HepG2 (cell line): ENCODE measurements around the gene NDE1.

Experiments
- BORCS8-MEF2B ChIP-seq: sonication (generic); formaldehyde crosslinking; IDR thresholded peaks from 2 replicates; pipeline ENCODE4 v1.8.0; 2022; ENCODE audit warnings: mild to moderate bottlenecking, missing genetic modification reagents
- CCAR2 ChIP-seq: fragments of 200-400 bp; formaldehyde crosslinking; optimal IDR thresholded peaks from 2 replicates; pipeline ENCODE3; 2018; ENCODE audit warnings: low read depth, mild to moderate bottlenecking, low read length, moderate library complexity
- CTCF ChIP-seq: sonication (generic); formaldehyde crosslinking; IDR thresholded peaks from 2 replicates; pipeline ENCODE4 v1.5.0; 2020; ENCODE audit warnings: mild to moderate bottlenecking, missing genetic modification reagents, moderate library complexity
- KDM6A ChIP-seq: IDR thresholded peaks from 2 replicates; pipeline ENCODE4 v1.6.1; 2016; ENCODE audit warnings: low read depth
- NR2C2 ChIP-seq: sonication (generic); formaldehyde crosslinking; IDR thresholded peaks from 2 replicates; pipeline ENCODE4 v1.4.0; 2020; ENCODE audit warnings: missing genetic modification reagents, mild to moderate bottlenecking, moderate library complexity, borderline replicate concordance
- TBX2 ChIP-seq: sonication (generic); formaldehyde crosslinking; IDR thresholded peaks from 2 replicates; pipeline ENCODE4 v1.5.0; 2020; ENCODE audit warnings: missing genetic modification reagents, mild to moderate bottlenecking, borderline replicate concordance
- ZNF7 ChIP-seq: IDR thresholded peaks from 2 replicates; pipeline ENCODE4 v1.6.1; 2016; ENCODE audit warnings: missing biosample characterization, missing genetic modification reagents
- TF ChIP-seq, protein P1 (sequence below): sonication (generic); formaldehyde crosslinking; IDR thresholded peaks from 2 replicates; pipeline ENCODE4 v1.4.0; 2020; ENCODE audit warnings: missing genetic modification reagents, borderline replicate concordance
- TF ChIP-seq, protein P2 (sequence below): sonication (generic); formaldehyde crosslinking; IDR thresholded peaks from 2 replicates; pipeline ENCODE4 v1.4.0; 2020; ENCODE audit warnings: missing genetic modification reagents

DNA sequence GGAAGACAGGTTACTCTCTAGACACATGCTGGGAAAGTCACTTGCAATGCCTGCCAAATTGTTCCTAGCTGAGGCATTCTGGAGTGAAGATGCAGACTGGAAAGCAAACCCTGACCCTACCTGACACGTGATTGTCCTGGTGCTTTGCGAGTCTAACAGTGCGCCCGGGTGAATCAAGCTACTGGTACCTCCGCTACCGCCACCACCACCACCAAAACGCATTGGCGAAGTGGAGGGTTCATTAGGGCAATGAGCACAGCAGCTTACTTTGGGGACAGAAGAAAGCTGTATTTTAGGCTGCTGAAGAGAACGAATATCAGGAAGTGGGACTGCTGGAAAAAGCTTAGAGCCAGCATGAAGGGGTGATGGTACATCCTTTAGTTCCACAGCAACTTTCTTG is 14.1 kb upstream of the NDE1 start:
- TF ChIP-seq KDM6A (CRISPR knock-in tag) (no peak), CCAR2 (no peak), CTCF (CRISPR knock-in tag) (no peak), NR2C2 (CRISPR knock-in tag) (no peak), ZNF7 (no peak), BORCS8-MEF2B (no peak), TBX2 (CRISPR knock-in tag) (no peak)
- TF ChIP-seq, protein P1, sequence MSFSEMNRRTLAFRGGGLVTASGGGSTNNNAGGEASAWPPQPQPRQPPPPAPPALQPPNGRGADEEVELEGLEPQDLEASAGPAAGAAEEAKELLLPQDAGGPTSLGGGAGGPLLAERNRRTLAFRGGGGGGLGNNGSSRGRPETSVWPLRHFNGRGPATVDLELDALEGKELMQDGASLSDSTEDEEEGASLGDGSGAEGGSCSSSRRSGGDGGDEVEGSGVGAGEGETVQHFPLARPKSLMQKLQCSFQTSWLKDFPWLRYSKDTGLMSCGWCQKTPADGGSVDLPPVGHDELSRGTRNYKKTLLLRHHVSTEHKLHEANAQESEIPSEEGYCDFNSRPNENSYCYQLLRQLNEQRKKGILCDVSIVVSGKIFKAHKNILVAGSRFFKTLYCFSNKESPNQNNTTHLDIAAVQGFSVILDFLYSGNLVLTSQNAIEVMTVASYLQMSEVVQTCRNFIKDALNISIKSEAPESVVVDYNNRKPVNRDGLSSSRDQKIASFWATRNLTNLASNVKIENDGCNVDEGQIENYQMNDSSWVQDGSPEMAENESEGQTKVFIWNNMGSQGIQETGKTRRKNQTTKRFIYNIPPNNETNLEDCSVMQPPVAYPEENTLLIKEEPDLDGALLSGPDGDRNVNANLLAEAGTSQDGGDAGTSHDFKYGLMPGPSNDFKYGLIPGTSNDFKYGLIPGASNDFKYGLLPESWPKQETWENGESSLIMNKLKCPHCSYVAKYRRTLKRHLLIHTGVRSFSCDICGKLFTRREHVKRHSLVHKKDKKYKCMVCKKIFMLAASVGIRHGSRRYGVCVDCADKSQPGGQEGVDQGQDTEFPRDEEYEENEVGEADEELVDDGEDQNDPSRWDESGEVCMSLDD: no peak
- TF ChIP-seq, protein P2, sequence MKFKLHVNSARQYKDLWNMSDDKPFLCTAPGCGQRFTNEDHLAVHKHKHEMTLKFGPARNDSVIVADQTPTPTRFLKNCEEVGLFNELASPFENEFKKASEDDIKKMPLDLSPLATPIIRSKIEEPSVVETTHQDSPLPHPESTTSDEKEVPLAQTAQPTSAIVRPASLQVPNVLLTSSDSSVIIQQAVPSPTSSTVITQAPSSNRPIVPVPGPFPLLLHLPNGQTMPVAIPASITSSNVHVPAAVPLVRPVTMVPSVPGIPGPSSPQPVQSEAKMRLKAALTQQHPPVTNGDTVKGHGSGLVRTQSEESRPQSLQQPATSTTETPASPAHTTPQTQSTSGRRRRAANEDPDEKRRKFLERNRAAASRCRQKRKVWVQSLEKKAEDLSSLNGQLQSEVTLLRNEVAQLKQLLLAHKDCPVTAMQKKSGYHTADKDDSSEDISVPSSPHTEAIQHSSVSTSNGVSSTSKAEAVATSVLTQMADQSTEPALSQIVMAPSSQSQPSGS (CRISPR knock-in tag): no peak
